ENCODE measurements around the gene PLEK. TPM values are rescaled to one million over a fixed set of nuclear protein-coding genes. Genes with fewer than 3 reads are reported as not detected.
A peak's percentile ranks its signal among the peaks of the same experiment; 100 is the strongest.

The PLEK gene
- total and polyA plus RNA-seq, 10 of the 15 experiments (the other 5 are each of a cell fraction or from before 2014, with no cell fraction given) = 229 to 804 (median 362) TPM

DNA sequence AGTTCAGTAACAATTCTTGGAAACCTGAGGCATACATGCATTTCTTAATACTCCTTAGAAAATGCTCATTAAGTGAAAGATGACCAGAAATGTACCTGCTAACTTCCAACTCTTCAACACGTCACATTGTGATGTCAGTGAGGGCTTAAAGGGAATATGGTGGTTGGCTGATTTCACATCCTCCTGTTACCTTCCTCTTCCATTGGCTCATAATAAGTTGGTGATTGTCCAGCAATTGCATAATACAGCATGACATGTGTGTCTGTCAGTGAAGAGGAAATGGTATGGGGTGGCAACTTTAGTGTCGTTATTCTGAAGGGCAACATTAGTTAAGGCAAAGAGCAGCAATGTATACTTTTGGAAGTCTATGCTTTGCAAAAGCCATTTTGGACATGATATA, 26.0 kb downstream of the PLEK start:
- in situ Hi-C loops (cut with MboI) (loop anchor here (25.0 kb wide), 1 partner anchor 1721 kb away; no protein-coding TSS in a partner anchor), intact Hi-C loops (cut with micrococcal nuclease; ENCODE audit: unreplicated experiment) (no loop called here)
- CTCF ChIA-PET = interaction anchor here (0.8 to 8.5 kb wide), 9 partner anchors 13 to 73 kb away, joined by 3 to 85 read pairs (median 4); partner anchors contain the start of gene PLEK
- 69% methylated on average over 2 of the region's 2 CpGs for WGBS (ENCODE audit: insufficient coverage, insufficient replicate concordance, low lambda C conversion rate, missing lambda C conversion rate)
- Histone ChIP-seq H3K9me3 (replicated peaks; ENCODE audit: control insufficient read depth, insufficient read depth, low read length) (peaks cover 4% of the 10 kb centered on the region; the same call in 2 of the 3 replicates), H2AFZ (ENCODE audit: control insufficient read depth, low read depth, low read length) (no peak overlapping the region), H3K4me3 (peak overlapping the region; percentile 62), H3K79me2 (ENCODE audit: control insufficient read depth, insufficient read depth, low read length) (peaks cover 70% of the 10 kb centered on the region), H4K20me1 (ENCODE audit: control insufficient read depth, insufficient read depth) (no peaks in the 10 kb centered on the region), H3K9ac (ENCODE audit: control insufficient read depth, insufficient read depth, low read length) (0 out of 2 replicates have a peak overlapping the region, but pooled peaks have one; percentile 11), H3K27ac (ENCODE audit: control insufficient read depth, insufficient read depth) (peak overlapping the region; percentile 90), H3K4me2 (ENCODE audit: control insufficient read depth, insufficient read depth) (peak overlapping the region; percentile 75), H3K4me1 (ENCODE audit: control insufficient read depth, insufficient read depth, low read length) (peaks cover 37% of the 10 kb centered on the region), H3K27me3 (replicated peaks in 1 of 2; ENCODE audit: control insufficient read depth in 2 of 2, insufficient read depth in 2 of 2, low read length in 1 of 2) (no peaks in the 10 kb centered on the region), H3K36me3 (ENCODE audit: control insufficient read depth in 2 of 2, insufficient read depth in 2 of 2, low read length in 1 of 2) (peaks cover 34 to 66% of the 10 kb centered on the region in 2 experiments)
- FAIRE-seq (peak; percentile 75), DNase-seq (ENCODE audit: low read depth, low spot score) (no peak), ATAC-seq (no peak)
- no TSS peak for BruUV-seq (replicated peaks)
- RAD21 ChIA-PET (ENCODE audit: unreplicated experiment) = interaction anchor here (0.7 to 14.3 kb wide), 10 partner anchors 12 to 50 kb away, joined by 3 to 211 read pairs (median 26); partner anchors contain the start of gene PLEK
- SMC1A ChIA-PET (ENCODE audit: uncharacterized antibody, unreplicated experiment) = interaction anchor here (0.7 to 15.8 kb wide), 14 partner anchors 11 to 265 kb away, joined by 3 to 259 read pairs (median 14); partner anchors contain the start of gene PLEK
- POLR2A ChIA-PET = interaction anchor here (0.6 to 8.4 kb wide), 8 partner anchors 10 to 1872 kb away, joined by 3 to 71 read pairs (median 25); no protein-coding TSS in a partner anchor
- TF ChIP-seq CEBPB (IDR thresholded peaks at IDR 0.05; ENCODE audit: borderline replicate concordance in 1 of 2, low read depth in 2 of 2, low read length in 2 of 2) (peak in 1 of 2 experiments; percentile 53; a peak in 1 of 4 replicates), POLR2AphosphoS2 (IDR thresholded peaks at IDR 0.05; ENCODE audit: low read depth, low read length) (no peak), TARDBP (IDR thresholded peaks at IDR 0.05; ENCODE audit: borderline replicate concordance) (no peak), CBX5 (IDR thresholded peaks at IDR 0.05; ENCODE audit: low read depth) (no peak), IKZF1 (conservative IDR thresholded peaks at IDR 0.05) (no peak), ZNF622 (IDR thresholded peaks at IDR 0.05) (no peak), ZSCAN29 (IDR thresholded peaks at IDR 0.05) (no peak), CREM (IDR thresholded peaks at IDR 0.05; ENCODE audit: low read depth) (peak; percentile 75), FOS (IDR thresholded peaks at IDR 0.05; ENCODE audit: borderline replicate concordance, extremely low read depth, insufficient read length) (no peak), FOXM1 (IDR thresholded peaks at IDR 0.05; ENCODE audit: low read depth, low read length) (no peak), CBFB (IDR thresholded peaks at IDR 0.05; ENCODE audit: low read depth) (no peak), SMAD5 (IDR thresholded peaks at IDR 0.05; ENCODE audit: low read depth) (peak; percentile 55; the same call in 1 of the 2 replicates), SREBF2 (IDR thresholded peaks at IDR 0.05; ENCODE audit: low read length) (no peak), ETV6 (conservative IDR thresholded peaks at IDR 0.05 in 1 of 2, IDR thresholded peaks at IDR 0.05 in 1 of 2; ENCODE audit: borderline replicate concordance in 1 of 2, low read depth in 1 of 2) (no peak)
- TF ChIP-seq, protein P1, sequence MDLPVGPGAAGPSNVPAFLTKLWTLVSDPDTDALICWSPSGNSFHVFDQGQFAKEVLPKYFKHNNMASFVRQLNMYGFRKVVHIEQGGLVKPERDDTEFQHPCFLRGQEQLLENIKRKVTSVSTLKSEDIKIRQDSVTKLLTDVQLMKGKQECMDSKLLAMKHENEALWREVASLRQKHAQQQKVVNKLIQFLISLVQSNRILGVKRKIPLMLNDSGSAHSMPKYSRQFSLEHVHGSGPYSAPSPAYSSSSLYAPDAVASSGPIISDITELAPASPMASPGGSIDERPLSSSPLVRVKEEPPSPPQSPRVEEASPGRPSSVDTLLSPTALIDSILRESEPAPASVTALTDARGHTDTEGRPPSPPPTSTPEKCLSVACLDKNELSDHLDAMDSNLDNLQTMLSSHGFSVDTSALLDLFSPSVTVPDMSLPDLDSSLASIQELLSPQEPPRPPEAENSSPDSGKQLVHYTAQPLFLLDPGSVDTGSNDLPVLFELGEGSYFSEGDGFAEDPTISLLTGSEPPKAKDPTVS (IDR thresholded peaks at IDR 0.05; ENCODE audit: low read depth, low read length) = no peak
- TF ChIP-seq, protein P2, sequence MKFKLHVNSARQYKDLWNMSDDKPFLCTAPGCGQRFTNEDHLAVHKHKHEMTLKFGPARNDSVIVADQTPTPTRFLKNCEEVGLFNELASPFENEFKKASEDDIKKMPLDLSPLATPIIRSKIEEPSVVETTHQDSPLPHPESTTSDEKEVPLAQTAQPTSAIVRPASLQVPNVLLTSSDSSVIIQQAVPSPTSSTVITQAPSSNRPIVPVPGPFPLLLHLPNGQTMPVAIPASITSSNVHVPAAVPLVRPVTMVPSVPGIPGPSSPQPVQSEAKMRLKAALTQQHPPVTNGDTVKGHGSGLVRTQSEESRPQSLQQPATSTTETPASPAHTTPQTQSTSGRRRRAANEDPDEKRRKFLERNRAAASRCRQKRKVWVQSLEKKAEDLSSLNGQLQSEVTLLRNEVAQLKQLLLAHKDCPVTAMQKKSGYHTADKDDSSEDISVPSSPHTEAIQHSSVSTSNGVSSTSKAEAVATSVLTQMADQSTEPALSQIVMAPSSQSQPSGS (IDR thresholded peaks at IDR 0.05; ENCODE audit: low read length) = 0 out of 2 replicates have a peak, but pooled peaks have one; percentile 25
- TF ChIP-seq, protein P3, sequence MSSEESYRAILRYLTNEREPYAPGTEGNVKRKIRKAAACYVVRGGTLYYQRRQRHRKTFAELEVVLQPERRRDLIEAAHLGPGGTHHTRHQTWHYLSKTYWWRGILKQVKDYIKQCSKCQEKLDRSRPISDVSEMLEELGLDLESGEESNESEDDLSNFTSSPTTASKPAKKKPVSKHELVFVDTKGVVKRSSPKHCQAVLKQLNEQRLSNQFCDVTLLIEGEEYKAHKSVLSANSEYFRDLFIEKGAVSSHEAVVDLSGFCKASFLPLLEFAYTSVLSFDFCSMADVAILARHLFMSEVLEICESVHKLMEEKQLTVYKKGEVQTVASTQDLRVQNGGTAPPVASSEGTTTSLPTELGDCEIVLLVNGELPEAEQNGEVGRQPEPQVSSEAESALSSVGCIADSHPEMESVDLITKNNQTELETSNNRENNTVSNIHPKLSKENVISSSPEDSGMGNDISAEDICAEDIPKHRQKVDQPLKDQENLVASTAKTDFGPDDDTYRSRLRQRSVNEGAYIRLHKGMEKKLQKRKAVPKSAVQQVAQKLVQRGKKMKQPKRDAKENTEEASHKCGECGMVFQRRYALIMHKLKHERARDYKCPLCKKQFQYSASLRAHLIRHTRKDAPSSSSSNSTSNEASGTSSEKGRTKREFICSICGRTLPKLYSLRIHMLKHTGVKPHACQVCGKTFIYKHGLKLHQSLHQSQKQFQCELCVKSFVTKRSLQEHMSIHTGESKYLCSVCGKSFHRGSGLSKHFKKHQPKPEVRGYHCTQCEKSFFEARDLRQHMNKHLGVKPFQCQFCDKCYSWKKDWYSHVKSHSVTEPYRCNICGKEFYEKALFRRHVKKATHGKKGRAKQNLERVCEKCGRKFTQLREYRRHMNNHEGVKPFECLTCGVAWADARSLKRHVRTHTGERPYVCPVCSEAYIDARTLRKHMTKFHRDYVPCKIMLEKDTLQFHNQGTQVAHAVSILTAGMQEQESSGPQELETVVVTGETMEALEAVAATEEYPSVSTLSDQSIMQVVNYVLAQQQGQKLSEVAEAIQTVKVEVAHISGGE (CRISPR knock-in tag; IDR thresholded peaks at IDR 0.05) = no peak

All from GM12878 (cell line).